ENCODE measurements around the gene KRT37.
A peak's percentile ranks its signal among the peaks of the same experiment; 100 is the strongest.

Gene KRT37

GRCh38 chr17:41463746-41464145 is 39.4 kb upstream of the KRT37 start:
- no peak overlapping the region for H3K56ac ChIP-seq (ENCODE audit: low read length)
- no peak overlapping the region for H2BK15ac ChIP-seq (replicated peaks; ENCODE audit: low read depth)
- H3K18ac ChIP-seq (ENCODE audit: low read length), result no peak overlapping the region
- no peak overlapping the region for H3K27ac ChIP-seq (ENCODE audit: low read depth, low read length)
- H3K27me3 ChIP-seq (ENCODE audit: insufficient read depth, low read length, poor library complexity), result no peaks in the 10 kb centered on the region
- H3K79me1 ChIP-seq (ENCODE audit: low read length), result no peaks in the 10 kb centered on the region
- H3K9ac ChIP-seq (ENCODE audit: low read length), result no peak overlapping the region
- H3K23ac ChIP-seq (ENCODE audit: low read length), result no peak overlapping the region
- no peak overlapping the region for H2AK5ac ChIP-seq (ENCODE audit: low read length)
- no peak overlapping the region for H4K8ac ChIP-seq (ENCODE audit: low read depth, low read length)
- H4K5ac ChIP-seq (ENCODE audit: low read length), result no peak overlapping the region
- no peaks in the 10 kb centered on the region for H3K36me3 ChIP-seq (ENCODE audit: control insufficient read depth, insufficient read depth, low read length)
- H3K4me3 ChIP-seq (ENCODE audit: low read length), result no peak overlapping the region
- H3K4ac ChIP-seq (ENCODE audit: low read depth, low read length), result no peak overlapping the region
- no peaks in the 10 kb centered on the region for H3K4me1 ChIP-seq (ENCODE audit: control insufficient read depth, low read depth, low read length)
- H3K79me2 ChIP-seq (ENCODE audit: control insufficient read depth, insufficient read depth, low read length), result no peaks in the 10 kb centered on the region
- no peak overlapping the region for H2BK5ac ChIP-seq (ENCODE audit: low read length)
- no CpG with 5 or more reads among the region's 8 CpGs for WGBS (ENCODE audit: extremely low coverage, insufficient coverage, low lambda C conversion rate)
- no peak overlapping the region for H3K4me2 ChIP-seq (ENCODE audit: low read length)
- H2BK120ac ChIP-seq (ENCODE audit: low read depth, low read length), result no peak overlapping the region
- DNase-seq, result no peak

- H3K56ac ChIP-seq (ENCODE audit: low read length), result no peak overlapping the region
- no peak overlapping the region for H2BK5ac ChIP-seq (ENCODE audit: low read length)
- no peak overlapping the region for H3K23ac ChIP-seq (ENCODE audit: low read length)
- no peak for DNase-seq
- no peak overlapping the region for H2BK120ac ChIP-seq (ENCODE audit: low read depth, low read length)
- no CpG with 5 or more reads among the region's 15 CpGs for WGBS (ENCODE audit: extremely low coverage, insufficient coverage, low lambda C conversion rate)
- no peaks in the 10 kb centered on the region for H3K4me1 ChIP-seq (ENCODE audit: control insufficient read depth, low read depth, low read length)
- H3K4me2 ChIP-seq (ENCODE audit: low read length), result no peak overlapping the region
- H4K5ac ChIP-seq (ENCODE audit: low read length), result no peak overlapping the region
- H3K4ac ChIP-seq (ENCODE audit: low read depth, low read length), result no peak overlapping the region
- H3K27me3 ChIP-seq (ENCODE audit: insufficient read depth, low read length, poor library complexity), result no peaks in the 10 kb centered on the region
- no peak overlapping the region for H4K8ac ChIP-seq (ENCODE audit: low read depth, low read length)
- no peak overlapping the region for H2AK5ac ChIP-seq (ENCODE audit: low read length)
- H3K79me1 ChIP-seq (ENCODE audit: low read length), result no peaks in the 10 kb centered on the region
- no peaks in the 10 kb centered on the region for H3K36me3 ChIP-seq (ENCODE audit: control insufficient read depth, insufficient read depth, low read length)
- H3K27ac ChIP-seq (ENCODE audit: low read depth, low read length), result no peak overlapping the region
- H3K4me3 ChIP-seq (ENCODE audit: low read length), result no peak overlapping the region
- H3K79me2 ChIP-seq (ENCODE audit: control insufficient read depth, insufficient read depth, low read length), result no peaks in the 10 kb centered on the region
- H2BK15ac ChIP-seq (replicated peaks; ENCODE audit: low read depth), result no peak overlapping the region
- H3K18ac ChIP-seq (ENCODE audit: low read length), result no peak overlapping the region
- H3K9ac ChIP-seq (ENCODE audit: low read length), result no peak overlapping the region
Observed at GRCh38 chr17:41462705-41463104, 38.3 kb upstream of the KRT37 start.

- Histone ChIP-seq H3K4ac (ENCODE audit: low read depth, low read length) (no peak overlapping the region), H3K23ac (ENCODE audit: low read length) (no peak overlapping the region), H3K18ac (ENCODE audit: low read length) (no peak overlapping the region), H3K36me3 (ENCODE audit: control insufficient read depth, insufficient read depth, low read length) (no peaks in the 10 kb centered on the region), H4K8ac (ENCODE audit: low read depth, low read length) (no peak overlapping the region), H3K79me1 (ENCODE audit: low read length) (no peaks in the 10 kb centered on the region), H3K27ac (ENCODE audit: low read depth, low read length) (no peak overlapping the region), H3K27me3 (ENCODE audit: insufficient read depth, low read length, poor library complexity) (no peaks in the 10 kb centered on the region), H3K4me2 (ENCODE audit: low read length) (no peak overlapping the region), H2BK120ac (ENCODE audit: low read depth, low read length) (no peak overlapping the region), H3K4me3 (ENCODE audit: low read length) (no peak overlapping the region), H2BK15ac (replicated peaks; ENCODE audit: low read depth) (no peak overlapping the region), H3K79me2 (ENCODE audit: control insufficient read depth, insufficient read depth, low read length) (no peaks in the 10 kb centered on the region), H3K9ac (ENCODE audit: low read length) (no peak overlapping the region), H2AK5ac (ENCODE audit: low read length) (no peak overlapping the region), H2BK5ac (ENCODE audit: low read length) (no peak overlapping the region), H3K56ac (ENCODE audit: low read length) (no peak overlapping the region), H3K4me1 (ENCODE audit: control insufficient read depth, low read depth, low read length) (no peaks in the 10 kb centered on the region), H4K5ac (ENCODE audit: low read length) (no peak overlapping the region)
- no peak for DNase-seq
- WGBS (ENCODE audit: extremely low coverage, insufficient coverage, low lambda C conversion rate), result no CpG with 5 or more reads among the region's 4 CpGs
Observed at GRCh38 chr17:41457676-41458075, 33.3 kb upstream of the KRT37 start.

GRCh38 chr17:41456204-41456603 is 31.8 kb upstream of the KRT37 start:
- H3K4ac ChIP-seq (ENCODE audit: low read depth, low read length), result no peak overlapping the region
- no peak overlapping the region for H3K18ac ChIP-seq (ENCODE audit: low read length)
- no peak overlapping the region for H3K23ac ChIP-seq (ENCODE audit: low read length)
- H2AK5ac ChIP-seq (ENCODE audit: low read length), result no peak overlapping the region
- no peak overlapping the region for H3K4me2 ChIP-seq (ENCODE audit: low read length)
- no peaks in the 10 kb centered on the region for H3K79me1 ChIP-seq (ENCODE audit: low read length)
- H4K8ac ChIP-seq (ENCODE audit: low read depth, low read length), result no peak overlapping the region
- H4K5ac ChIP-seq (ENCODE audit: low read length), result no peak overlapping the region
- H2BK120ac ChIP-seq (ENCODE audit: low read depth, low read length), result no peak overlapping the region
- WGBS (ENCODE audit: extremely low coverage, insufficient coverage, low lambda C conversion rate), result no CpG with 5 or more reads among the region's 3 CpGs
- no peak overlapping the region for H2BK15ac ChIP-seq (replicated peaks; ENCODE audit: low read depth)
- H3K9ac ChIP-seq (ENCODE audit: low read length), result no peak overlapping the region
- H3K36me3 ChIP-seq (ENCODE audit: control insufficient read depth, insufficient read depth, low read length), result no peaks in the 10 kb centered on the region
- no peak overlapping the region for H3K56ac ChIP-seq (ENCODE audit: low read length)
- no peak overlapping the region for H3K27ac ChIP-seq (ENCODE audit: low read depth, low read length)
- H2BK5ac ChIP-seq (ENCODE audit: low read length), result no peak overlapping the region
- H3K79me2 ChIP-seq (ENCODE audit: control insufficient read depth, insufficient read depth, low read length), result no peaks in the 10 kb centered on the region
- H3K4me3 ChIP-seq (ENCODE audit: low read length), result no peak overlapping the region
- no peaks in the 10 kb centered on the region for H3K4me1 ChIP-seq (ENCODE audit: control insufficient read depth, low read depth, low read length)
- DNase-seq, result peak; percentile 28
- H3K27me3 ChIP-seq (ENCODE audit: insufficient read depth, low read length, poor library complexity), result no peaks in the 10 kb centered on the region

- H3K23ac ChIP-seq (ENCODE audit: low read length), result no peak overlapping the region
- no peak for DNase-seq
- WGBS (ENCODE audit: extremely low coverage, insufficient coverage, low lambda C conversion rate), result no CpG with 5 or more reads among the region's 1 CpG
- H4K5ac ChIP-seq (ENCODE audit: low read length), result no peak overlapping the region
- H3K56ac ChIP-seq (ENCODE audit: low read length), result no peak overlapping the region
- H3K79me2 ChIP-seq (ENCODE audit: control insufficient read depth, insufficient read depth, low read length), result no peaks in the 10 kb centered on the region
- H2BK120ac ChIP-seq (ENCODE audit: low read depth, low read length), result no peak overlapping the region
- H3K9ac ChIP-seq (ENCODE audit: low read length), result no peak overlapping the region
- H3K27me3 ChIP-seq (ENCODE audit: insufficient read depth, low read length, poor library complexity), result no peaks in the 10 kb centered on the region
- no peak overlapping the region for H3K4me2 ChIP-seq (ENCODE audit: low read length)
- no peaks in the 10 kb centered on the region for H3K79me1 ChIP-seq (ENCODE audit: low read length)
- H3K4me1 ChIP-seq (ENCODE audit: control insufficient read depth, low read depth, low read length), result no peaks in the 10 kb centered on the region
- no peaks in the 10 kb centered on the region for H3K36me3 ChIP-seq (ENCODE audit: control insufficient read depth, insufficient read depth, low read length)
- no peak overlapping the region for H2AK5ac ChIP-seq (ENCODE audit: low read length)
- H2BK15ac ChIP-seq (replicated peaks; ENCODE audit: low read depth), result no peak overlapping the region
- H3K18ac ChIP-seq (ENCODE audit: low read length), result no peak overlapping the region
- no peak overlapping the region for H4K8ac ChIP-seq (ENCODE audit: low read depth, low read length)
- H3K4me3 ChIP-seq (ENCODE audit: low read length), result no peak overlapping the region
- H3K27ac ChIP-seq (ENCODE audit: low read depth, low read length), result no peak overlapping the region
- H2BK5ac ChIP-seq (ENCODE audit: low read length), result no peak overlapping the region
- no peak overlapping the region for H3K4ac ChIP-seq (ENCODE audit: low read depth, low read length)
Observed at GRCh38 chr17:41455236-41455635, 30.9 kb upstream of the KRT37 start.

- DNase-seq, result no peak
- Histone ChIP-seq H2BK120ac (ENCODE audit: low read depth, low read length) (no peak overlapping the region), H3K9ac (ENCODE audit: low read length) (no peak overlapping the region), H3K4me3 (ENCODE audit: low read length) (no peak overlapping the region), H3K79me2 (ENCODE audit: control insufficient read depth, insufficient read depth, low read length) (no peaks in the 10 kb centered on the region), H2AK5ac (ENCODE audit: low read length) (no peak overlapping the region), H3K4me2 (ENCODE audit: low read length) (no peak overlapping the region), H4K8ac (ENCODE audit: low read depth, low read length) (no peak overlapping the region), H3K18ac (ENCODE audit: low read length) (no peak overlapping the region), H3K27me3 (ENCODE audit: insufficient read depth, low read length, poor library complexity) (no peaks in the 10 kb centered on the region), H3K79me1 (ENCODE audit: low read length) (no peaks in the 10 kb centered on the region), H4K5ac (ENCODE audit: low read length) (no peak overlapping the region), H3K56ac (ENCODE audit: low read length) (no peak overlapping the region), H3K4me1 (ENCODE audit: control insufficient read depth, low read depth, low read length) (no peaks in the 10 kb centered on the region), H3K36me3 (ENCODE audit: control insufficient read depth, insufficient read depth, low read length) (no peaks in the 10 kb centered on the region), H3K4ac (ENCODE audit: low read depth, low read length) (no peak overlapping the region), H3K23ac (ENCODE audit: low read length) (no peak overlapping the region), H2BK15ac (replicated peaks; ENCODE audit: low read depth) (no peak overlapping the region), H2BK5ac (ENCODE audit: low read length) (no peak overlapping the region), H3K27ac (ENCODE audit: low read depth, low read length) (no peak overlapping the region)
- no CpG with 5 or more reads among the region's 3 CpGs for WGBS (ENCODE audit: extremely low coverage, insufficient coverage, low lambda C conversion rate)
Observed at GRCh38 chr17:41453066-41453465, 28.7 kb upstream of the KRT37 start.

All from mesendoderm (in vitro differentiated cells).